NCI-H2029 treated with DMSO at 0.1 percent for 48 hours (cell line): ENCODE results near the gene TLR3.
"Not testable (repeated sequence)": the region's sequence is repeated elsewhere in the genome, so short reads cannot be mapped to it uniquely, and the experiment has no call there.

Experiments
- DNase-seq: peaks from one replicate; lab custom pipeline; 2025; lab: John Stamatoyannopoulos, UW

Gene TLR3

GRCh38 chr4:186050135-186050534, 18.8 kb upstream of the TLR3 start:
- not testable (repeated sequence) for DNase-seq

GRCh38 chr4:186051096-186051495, 17.9 kb upstream of the TLR3 start:
- DNase-seq, result no peak

DNA sequence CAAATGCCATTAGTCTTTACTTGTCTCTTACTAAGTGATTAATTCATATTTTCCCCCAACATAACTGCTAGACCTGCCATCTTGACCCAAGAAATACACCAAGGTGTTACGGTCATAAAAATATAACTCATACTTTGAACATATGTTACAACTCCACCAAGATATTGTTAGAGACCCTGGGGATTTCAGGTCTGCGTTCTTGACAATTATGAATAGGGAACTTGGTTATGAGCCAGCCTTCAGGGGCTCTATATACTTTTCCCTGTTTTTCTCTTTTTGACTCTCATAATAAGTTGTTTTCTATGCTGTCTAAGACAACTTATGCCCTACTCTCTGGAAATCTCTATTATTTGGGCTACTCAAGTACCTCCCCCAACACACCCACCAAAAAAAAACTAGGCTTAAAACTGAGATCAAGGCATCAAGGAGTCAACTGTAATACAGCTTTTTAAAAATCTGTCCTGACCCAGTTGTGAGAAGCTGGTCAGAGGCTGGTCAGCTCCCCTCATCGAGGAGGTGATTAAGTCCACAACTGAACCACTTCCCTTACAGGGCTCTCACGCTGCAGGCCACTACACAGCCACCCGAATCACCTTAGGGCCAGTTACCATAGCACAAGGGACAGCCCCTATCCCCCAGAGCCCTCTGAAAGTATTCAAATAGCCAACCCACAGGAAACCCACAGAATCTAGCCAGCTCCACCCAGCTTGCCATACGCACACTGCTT, 10.5 kb upstream of the TLR3 start:
- no peak for DNase-seq

- DNase-seq, result no peak
These were observed 10.0 kb upstream of the TLR3 start for GRCh38 chr4:186058980-186059316.

DNA sequence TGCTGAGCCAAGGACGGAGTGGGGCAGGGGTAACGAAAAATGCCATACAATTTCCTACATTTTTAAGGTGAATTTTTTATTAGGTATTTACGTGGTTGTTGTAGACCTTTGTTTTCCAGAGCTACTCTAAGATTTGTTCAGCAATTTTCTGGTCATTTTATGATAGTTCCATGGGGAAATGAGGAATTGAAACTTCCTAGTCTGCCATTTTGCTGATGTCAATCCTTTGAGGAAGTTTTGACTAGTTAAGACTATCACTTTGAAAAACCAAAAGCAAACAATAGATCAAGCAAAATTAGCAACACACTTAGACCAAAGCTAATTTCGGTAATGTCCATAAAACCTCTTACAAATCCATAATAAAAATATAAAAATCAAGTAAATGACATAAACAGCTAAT, 7.0 kb upstream of the TLR3 start:
- DNase-seq, result no peak

- DNase-seq, result peak; percentile 68
These were observed 1.1 kb upstream of the TLR3 start for GRCh38 chr4:186067757-186068385.

DNA sequence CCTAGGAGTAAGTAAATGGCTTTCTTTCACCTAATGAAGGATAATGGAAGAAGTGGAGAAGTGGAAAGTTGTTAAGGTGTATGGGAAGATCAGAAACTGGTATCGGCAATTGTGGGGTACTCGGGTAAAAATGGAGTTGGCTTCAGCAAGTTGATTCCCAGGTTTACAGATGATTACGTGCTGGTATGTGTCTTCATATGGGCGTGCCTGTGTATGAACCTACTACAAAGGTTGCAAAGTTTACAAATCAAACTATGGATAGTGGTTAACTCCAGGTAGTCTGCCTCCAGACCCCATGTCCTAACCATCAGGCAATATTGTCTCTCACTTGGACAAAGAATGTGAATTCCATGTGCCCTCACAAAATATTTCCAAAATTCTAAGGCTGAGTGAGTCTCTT, 773 bp downstream of the TLR3 start:
- DNase-seq, result no peak

- DNase-seq, result no peak
These were observed 3.6 kb downstream of the TLR3 start for GRCh38 chr4:186072516-186072915.

GRCh38 chr4:186074189-186074588, 5.2 kb downstream of the TLR3 start:
- no peak for DNase-seq

DNA sequence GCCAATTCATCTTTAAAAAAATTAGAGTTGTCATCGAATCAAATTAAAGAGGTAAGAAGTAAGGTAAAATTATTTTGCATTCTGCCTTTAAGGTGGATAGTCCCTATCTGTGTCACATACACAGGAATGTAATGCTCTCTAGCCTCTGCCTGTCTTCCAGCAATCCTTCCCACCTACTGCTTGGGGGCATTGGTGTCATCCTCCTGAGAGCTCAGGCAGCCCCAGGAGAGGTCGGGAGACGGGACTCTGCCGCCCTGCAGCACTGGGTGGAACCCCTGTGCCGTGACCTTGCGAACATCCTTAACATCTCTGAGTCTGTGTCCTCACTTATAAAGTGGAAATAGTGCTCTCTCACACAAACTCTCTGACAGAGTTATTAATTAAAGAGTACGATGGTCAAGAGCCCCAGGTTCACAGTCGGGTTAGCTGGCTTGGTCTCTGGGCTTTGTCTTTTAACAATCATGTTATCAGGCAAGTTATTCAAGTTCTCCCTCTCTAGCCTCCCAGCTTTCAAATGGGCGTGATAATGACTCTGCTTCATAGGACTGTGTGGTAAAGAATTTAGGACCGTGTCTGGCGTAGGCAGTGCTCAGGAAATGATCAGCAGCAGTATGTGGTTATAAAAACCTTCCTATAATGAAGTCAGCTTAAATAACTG, 10.2 kb downstream of the TLR3 start:
- DNase-seq, result no peak

- DNase-seq, result no peak
These were observed 10.7 kb downstream of the TLR3 start for GRCh38 chr4:186079694-186080093.

DNA sequence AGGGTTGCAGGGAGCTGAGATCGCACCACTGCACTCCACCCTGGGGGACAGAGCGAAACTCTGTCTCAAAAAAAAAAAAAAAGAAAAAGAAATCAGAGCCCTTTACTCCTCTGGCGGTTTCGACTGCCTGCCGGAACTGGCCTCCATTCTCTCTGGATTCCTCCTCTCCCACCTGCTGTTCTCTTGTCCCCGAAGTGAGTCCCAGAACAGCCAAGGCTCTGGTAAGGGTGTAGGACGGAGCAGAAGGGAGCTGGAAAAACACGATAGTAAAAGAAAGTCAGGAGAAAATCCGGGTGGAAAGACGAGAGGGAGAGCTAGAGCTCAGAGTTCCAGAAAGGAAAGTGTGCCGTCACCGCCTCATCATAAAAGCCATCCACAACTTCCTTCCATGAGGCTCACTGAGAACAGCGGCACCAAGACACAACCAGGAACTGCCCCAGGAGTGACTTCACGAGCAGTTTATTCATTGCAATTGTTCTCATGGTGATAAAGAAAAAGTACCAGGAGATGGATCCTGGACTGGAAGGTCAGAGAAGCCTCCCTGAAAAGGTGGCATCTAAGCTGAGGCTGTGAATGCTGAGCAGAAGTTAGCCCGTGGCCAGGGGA, 12.3 kb downstream of the TLR3 start:
- DNase-seq, result no peak

GRCh38 chr4:186082221-186082620, 13.3 kb downstream of the TLR3 start:
- no peak for DNase-seq

GRCh38 chr4:186088523-186088922, 19.6 kb downstream of the TLR3 start:
- DNase-seq, result no peak

- no peak for DNase-seq
These were observed 23.3 kb downstream of the TLR3 start for GRCh38 chr4:186092296-186092695.

GRCh38 chr4:186095406-186095805, 26.4 kb downstream of the TLR3 start:
- DNase-seq, result no peak

- DNase-seq, result no peak
These were observed 27.8 kb downstream of the TLR3 start for GRCh38 chr4:186096681-186097165.

DNA sequence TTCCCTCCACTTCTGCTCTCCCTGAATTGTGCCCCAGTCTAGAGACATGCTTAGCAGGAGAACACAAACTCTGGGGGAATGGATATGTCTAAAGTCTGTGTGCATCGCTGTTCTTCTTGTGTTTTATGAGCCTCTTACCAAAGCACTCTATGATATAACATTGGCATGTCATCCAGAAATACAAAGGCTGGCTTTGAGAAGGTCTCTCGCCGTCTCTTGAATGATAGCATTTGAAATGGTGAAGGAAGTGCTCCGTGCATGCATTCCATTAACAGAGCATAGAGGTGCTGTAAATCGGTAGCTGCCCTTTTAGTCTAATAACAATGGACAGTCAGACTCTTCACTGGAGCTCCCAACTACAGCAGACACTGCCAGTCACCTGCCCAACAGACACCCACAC, 28.4 kb downstream of the TLR3 start:
- no peak for DNase-seq

GRCh38 chr4:186102931-186103330, 34.0 kb downstream of the TLR3 start:
- DNase-seq, result no peak

DNA sequence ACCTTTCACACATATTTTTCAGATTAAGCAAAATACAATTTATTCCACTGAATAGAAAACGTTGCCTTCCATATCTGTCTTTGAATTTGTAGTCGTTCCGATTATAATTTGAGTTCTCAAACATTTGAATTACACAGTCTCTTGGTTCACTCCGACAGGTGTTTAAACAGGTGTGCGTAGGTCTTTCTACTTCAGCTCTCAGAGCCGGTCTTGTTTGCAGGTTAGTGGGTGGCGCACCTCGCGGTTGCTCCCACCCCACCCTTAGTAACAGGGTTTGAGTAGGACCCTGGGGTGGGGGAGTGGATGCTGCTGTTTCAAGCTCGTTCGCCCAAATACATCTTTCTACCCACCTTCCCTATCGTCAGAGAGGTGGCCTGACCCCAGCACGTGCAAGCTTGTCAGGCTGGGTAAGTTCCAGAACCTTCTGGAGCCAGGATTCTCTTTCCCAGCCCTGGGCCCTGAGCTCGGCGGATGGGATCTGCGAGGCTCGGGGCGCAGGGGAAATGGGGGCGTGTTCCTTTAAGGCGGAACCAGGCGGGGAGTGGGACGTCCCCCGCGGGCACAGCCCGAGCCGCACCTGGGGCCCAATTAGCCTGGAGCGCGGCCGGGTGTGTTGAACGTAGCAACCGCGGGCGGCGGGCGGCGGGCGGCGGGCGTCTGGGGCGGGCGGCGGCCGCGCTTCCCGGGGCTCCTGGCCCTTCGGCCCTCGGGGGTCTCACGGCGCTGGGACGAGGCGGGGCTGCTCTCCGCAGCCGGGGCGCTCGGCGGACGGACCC, 35.3 kb downstream of the TLR3 start, which contains the start of gene FAM149A:
Gene FAM149A (plus strand): TSS at position 591 of the 776 bp plus-strand sequence.
- DNase-seq, result no peak

DNA sequence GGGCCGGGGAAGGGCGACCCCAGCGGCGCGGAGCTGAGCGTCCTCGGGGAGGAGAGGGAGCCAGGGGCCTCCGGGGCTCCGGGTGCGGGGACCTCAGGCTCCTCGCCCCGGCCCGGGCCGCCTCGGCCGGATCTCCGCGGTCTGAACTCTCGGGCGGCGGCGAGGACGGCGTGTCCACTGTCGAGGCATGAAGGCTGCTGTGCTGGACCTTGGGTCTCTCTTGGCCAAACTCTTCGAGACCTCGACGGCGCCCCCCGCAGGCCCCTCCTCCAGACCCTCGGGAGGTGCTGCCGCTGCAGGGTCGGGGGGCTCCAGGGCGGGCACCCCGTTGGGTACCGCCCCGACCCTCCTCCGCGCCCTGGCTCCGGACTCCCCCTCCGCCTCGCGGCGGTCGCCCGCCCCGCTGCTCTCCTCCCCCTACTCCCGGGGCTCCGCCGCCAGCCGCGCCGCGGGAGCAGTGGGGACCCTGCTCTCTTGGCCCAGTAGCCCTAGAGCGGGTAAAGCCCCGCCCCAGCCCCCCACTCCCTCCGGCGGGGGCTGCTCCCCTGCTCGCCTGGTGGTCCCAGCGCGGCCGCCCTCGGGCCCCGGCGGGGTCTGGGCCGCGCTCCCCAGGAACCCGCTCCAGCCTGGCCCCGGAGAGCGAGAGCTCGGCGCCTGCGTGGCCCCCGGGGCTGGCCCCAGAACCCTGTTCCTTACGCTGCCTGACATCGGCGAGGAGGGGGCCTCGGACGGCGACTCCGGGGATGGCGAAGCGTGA, 36.1 kb downstream of the TLR3 start:
- DNase-seq, result no peak
